Measurements from ENCODE around the gene FBN2.

FBN2 gene

GRCh38 chr5:128494516-128494915 lies 43.5 kb downstream of the FBN2 start:
- TF ChIP-seq TEAD4 (IDR thresholded peaks at IDR 0.05) (no peak), REST (IDR thresholded peaks at IDR 0.05; ENCODE audit: low read depth) (no peak), YY1 (IDR thresholded peaks at IDR 0.05; ENCODE audit: low read depth) (no peak), TAF1 (IDR thresholded peaks at IDR 0.05; ENCODE audit: low read depth) (no peak), EGR1 (IDR thresholded peaks at IDR 0.05) (no peak), ZBTB7A (IDR thresholded peaks at IDR 0.05; ENCODE audit: low read depth) (no peak), EP300 (IDR thresholded peaks at IDR 0.05; ENCODE audit: borderline replicate concordance) (no peak), CEBPB (IDR thresholded peaks at IDR 0.05) (no peak), USF1 (IDR thresholded peaks at IDR 0.05) (no peak), FOXM1 (IDR thresholded peaks at IDR 0.05; ENCODE audit: borderline replicate concordance, low read depth) (no peak), RAD21 (IDR thresholded peaks at IDR 0.05; ENCODE audit: low read depth) (no peak), NFIC (IDR thresholded peaks at IDR 0.05) (no peak), CREB1 (IDR thresholded peaks at IDR 0.05; ENCODE audit: low read depth) (no peak)

- TF ChIP-seq YY1 (IDR thresholded peaks at IDR 0.05; ENCODE audit: low read depth) (no peak), NFIC (IDR thresholded peaks at IDR 0.05) (no peak), EP300 (IDR thresholded peaks at IDR 0.05; ENCODE audit: borderline replicate concordance) (no peak), TAF1 (IDR thresholded peaks at IDR 0.05; ENCODE audit: low read depth) (no peak)
These were observed 44.3 kb downstream of the FBN2 start for GRCh38 chr5:128493657-128494329.

GRCh38 chr5:128491291-128491690 lies 46.8 kb downstream of the FBN2 start:
- TF ChIP-seq USF1 (IDR thresholded peaks at IDR 0.05), result no peak
- no peak for TF ChIP-seq CEBPB (IDR thresholded peaks at IDR 0.05)
- no peak for TF ChIP-seq REST (IDR thresholded peaks at IDR 0.05; ENCODE audit: low read depth)
- no peak for TF ChIP-seq MAX (IDR thresholded peaks at IDR 0.05)
- TF ChIP-seq YY1 (IDR thresholded peaks at IDR 0.05; ENCODE audit: low read depth), result no peak
- no peak for TF ChIP-seq EP300 (IDR thresholded peaks at IDR 0.05; ENCODE audit: borderline replicate concordance)
- TF ChIP-seq TCF12 (IDR thresholded peaks at IDR 0.05; ENCODE audit: low read depth), result no peak
- TF ChIP-seq NFIC (IDR thresholded peaks at IDR 0.05), result no peak
- TF ChIP-seq CREB1 (IDR thresholded peaks at IDR 0.05; ENCODE audit: low read depth), result no peak
- no peak for TF ChIP-seq TAF1 (IDR thresholded peaks at IDR 0.05; ENCODE audit: low read depth)

GRCh38 chr5:128490761-128491160 lies 47.3 kb downstream of the FBN2 start:
- no peak for TF ChIP-seq EGR1 (IDR thresholded peaks at IDR 0.05)
- no peak for TF ChIP-seq ZBTB7A (IDR thresholded peaks at IDR 0.05; ENCODE audit: low read depth)
- TF ChIP-seq EP300 (IDR thresholded peaks at IDR 0.05; ENCODE audit: borderline replicate concordance), result no peak
- no peak for TF ChIP-seq REST (IDR thresholded peaks at IDR 0.05; ENCODE audit: low read depth)
- TF ChIP-seq TEAD4 (IDR thresholded peaks at IDR 0.05), result no peak
- TF ChIP-seq USF1 (IDR thresholded peaks at IDR 0.05), result no peak
- no peak for TF ChIP-seq NFIC (IDR thresholded peaks at IDR 0.05)
- TF ChIP-seq FOXM1 (IDR thresholded peaks at IDR 0.05; ENCODE audit: borderline replicate concordance, low read depth), result no peak
- no peak for TF ChIP-seq YY1 (IDR thresholded peaks at IDR 0.05; ENCODE audit: low read depth)
- TF ChIP-seq CREB1 (IDR thresholded peaks at IDR 0.05; ENCODE audit: low read depth), result no peak
- no peak for TF ChIP-seq TAF1 (IDR thresholded peaks at IDR 0.05; ENCODE audit: low read depth)
- no peak for TF ChIP-seq TCF12 (IDR thresholded peaks at IDR 0.05; ENCODE audit: low read depth)
- TF ChIP-seq CEBPB (IDR thresholded peaks at IDR 0.05), result no peak
- TF ChIP-seq RAD21 (IDR thresholded peaks at IDR 0.05; ENCODE audit: low read depth), result no peak
